DND-41 (cell line): ENCODE data around the gene MCEE.
A peak's percentile ranks its signal among the peaks of the same experiment; 100 is the strongest.
"Not testable (repeated sequence)": the region's sequence is repeated elsewhere in the genome, so short reads cannot be mapped to it uniquely, and the experiment has no call there.

Source experiments
- ATAC-seq: fragments of 200-7000 bp; cut with Tn5 transposase; 3 replicates; pipeline ENCODE4 v1.9.1; 2021; ENCODE audit warnings: low read depth; ENCODE audit not compliant: insufficient read depth
- DNase-seq: peaks from one replicate; pipeline ENCODE4 v3.0.0-alpha.2; 2020
- H2AFZ ChIP-seq: 2 replicates; pipeline ENCODE4 v1.6.0; 2012; ENCODE audit warnings: low read depth, low read length
- H3K27ac ChIP-seq: 2 replicates; pipeline ENCODE4 v1.5.1; 2012; ENCODE audit warnings: low read length, inconsistent platforms
- H3K27me3 ChIP-seq: fragments of 200-600 bp; sonication (generic); 2 replicates; pipeline ENCODE4 v1.6.0; 2012; ENCODE audit warnings: low read length, mild to moderate bottlenecking, inconsistent platforms; ENCODE audit not compliant: insufficient read depth, poor library complexity
- H3K36me3 ChIP-seq: 2 replicates; pipeline ENCODE4 v1.5.1; 2012; ENCODE audit warnings: low read length, inconsistent platforms; ENCODE audit not compliant: insufficient read depth
- H3K4me1 ChIP-seq: 2 replicates; pipeline ENCODE4 v1.5.1; 2012; ENCODE audit warnings: mild to moderate bottlenecking, low read length; ENCODE audit not compliant: insufficient read depth
- H3K4me2 ChIP-seq: 2 replicates; pipeline ENCODE4 v1.6.0; 2012; ENCODE audit warnings: mild to moderate bottlenecking, moderate library complexity, low read length, inconsistent platforms; ENCODE audit not compliant: insufficient read depth
- H3K4me3 ChIP-seq, 2 experiments: fragments of 200-600 bp in 1 of 2; shearing (Covaris generic) in 1 of 2; 2 replicates each; pipeline ENCODE4 v1.5.1; 2012 to 2016; ENCODE audit warnings: inconsistent platforms in 2 of 2, low read length in 2 of 2, mild to moderate bottlenecking in 2 of 2, low read depth in 1 of 2, moderate library complexity in 1 of 2
- H3K79me2 ChIP-seq: 2 replicates; pipeline ENCODE4 v1.6.0; 2012; ENCODE audit warnings: low read length, inconsistent platforms; ENCODE audit not compliant: insufficient read depth
- H3K9ac ChIP-seq: 2 replicates; pipeline ENCODE4 v1.6.0; 2012; ENCODE audit warnings: low read depth, mild to moderate bottlenecking, inconsistent platforms, low read length, moderate library complexity
- H3K9me3 ChIP-seq: 2 replicates; pipeline ENCODE4 v1.5.1; 2012; ENCODE audit warnings: low read length, moderate library complexity, mild to moderate bottlenecking, inconsistent platforms; ENCODE audit not compliant: insufficient read depth, severe bottlenecking
- H4K20me1 ChIP-seq: 2 replicates; pipeline ENCODE4 v1.6.0; 2012; ENCODE audit warnings: low read length; ENCODE audit not compliant: insufficient read depth
- EZH2 ChIP-seq: IDR thresholded peaks from 3 replicates; pipeline ENCODE4 v1.6.1; 2012; ENCODE audit warnings: borderline replicate concordance, low read depth, mild to moderate bottlenecking, moderate library complexity, low read length, inconsistent platforms; ENCODE audit not compliant: severe bottlenecking
- TF ChIP-seq, protein P1 (sequence below): IDR thresholded peaks from 2 replicates; pipeline ENCODE4 v1.5.1; 2012; ENCODE audit warnings: borderline replicate concordance, low read length, moderate library complexity, mild to moderate bottlenecking; ENCODE audit not compliant: poor library complexity, severe bottlenecking; ENCODE audit errors: extremely low read depth

Gene MCEE

DNA sequence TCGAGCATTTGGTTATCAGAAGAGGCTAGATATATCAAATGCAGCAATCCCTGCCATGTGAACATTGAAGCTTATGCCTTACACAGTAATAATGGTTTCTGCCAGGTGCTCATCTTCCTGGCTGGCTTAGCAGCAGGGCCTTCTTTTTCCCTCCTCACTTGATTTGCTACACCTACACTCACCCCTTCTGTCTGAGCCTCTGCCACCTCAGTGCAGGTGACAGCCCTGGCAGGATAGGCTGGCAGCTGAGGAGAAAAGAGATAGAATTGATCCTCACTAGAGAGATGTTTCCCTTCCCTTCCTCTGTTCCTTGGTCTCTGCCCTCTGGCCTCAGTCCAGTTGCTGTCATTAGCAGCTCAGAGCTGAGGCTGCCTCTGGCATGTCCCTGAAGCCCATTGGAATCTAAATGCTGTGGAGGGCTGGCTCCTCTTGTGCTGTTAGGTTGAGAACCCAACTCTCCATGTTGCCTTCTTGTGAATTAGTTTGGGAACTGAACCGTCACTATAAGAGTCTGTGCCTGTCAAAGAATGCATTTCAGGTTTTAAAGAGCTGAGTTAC, 18.6 kb upstream of the MCEE start:
- Histone ChIP-seq H3K4me2 (no peak overlapping the region), H3K27me3 (no peaks in the 10 kb centered on the region), H3K4me3 (no peak overlapping the region), H4K20me1 (peaks cover 4% of the 10 kb centered on the region), H3K27ac (no peak overlapping the region), H3K79me2 (no peaks in the 10 kb centered on the region), H2AFZ (no peak overlapping the region), H3K36me3 (peaks cover 68% of the 10 kb centered on the region), H3K9ac (no peak overlapping the region), H3K4me1 (no peaks in the 10 kb centered on the region), H3K9me3 (no peaks in the 10 kb centered on the region)
- ATAC-seq (no peak), DNase-seq (no peak)
- no peak for TF ChIP-seq EZH2
- TF ChIP-seq, protein P1, sequence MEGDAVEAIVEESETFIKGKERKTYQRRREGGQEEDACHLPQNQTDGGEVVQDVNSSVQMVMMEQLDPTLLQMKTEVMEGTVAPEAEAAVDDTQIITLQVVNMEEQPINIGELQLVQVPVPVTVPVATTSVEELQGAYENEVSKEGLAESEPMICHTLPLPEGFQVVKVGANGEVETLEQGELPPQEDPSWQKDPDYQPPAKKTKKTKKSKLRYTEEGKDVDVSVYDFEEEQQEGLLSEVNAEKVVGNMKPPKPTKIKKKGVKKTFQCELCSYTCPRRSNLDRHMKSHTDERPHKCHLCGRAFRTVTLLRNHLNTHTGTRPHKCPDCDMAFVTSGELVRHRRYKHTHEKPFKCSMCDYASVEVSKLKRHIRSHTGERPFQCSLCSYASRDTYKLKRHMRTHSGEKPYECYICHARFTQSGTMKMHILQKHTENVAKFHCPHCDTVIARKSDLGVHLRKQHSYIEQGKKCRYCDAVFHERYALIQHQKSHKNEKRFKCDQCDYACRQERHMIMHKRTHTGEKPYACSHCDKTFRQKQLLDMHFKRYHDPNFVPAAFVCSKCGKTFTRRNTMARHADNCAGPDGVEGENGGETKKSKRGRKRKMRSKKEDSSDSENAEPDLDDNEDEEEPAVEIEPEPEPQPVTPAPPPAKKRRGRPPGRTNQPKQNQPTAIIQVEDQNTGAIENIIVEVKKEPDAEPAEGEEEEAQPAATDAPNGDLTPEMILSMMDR = no peak

GRCh38 chr2:71143782-71144181, 13.8 kb upstream of the MCEE start:
- peaks cover 4% of the 10 kb centered on the region for H4K20me1 ChIP-seq
- ATAC-seq = no peak
- no peak for TF ChIP-seq EZH2
- TF ChIP-seq, protein P1 = no peak

DNA sequence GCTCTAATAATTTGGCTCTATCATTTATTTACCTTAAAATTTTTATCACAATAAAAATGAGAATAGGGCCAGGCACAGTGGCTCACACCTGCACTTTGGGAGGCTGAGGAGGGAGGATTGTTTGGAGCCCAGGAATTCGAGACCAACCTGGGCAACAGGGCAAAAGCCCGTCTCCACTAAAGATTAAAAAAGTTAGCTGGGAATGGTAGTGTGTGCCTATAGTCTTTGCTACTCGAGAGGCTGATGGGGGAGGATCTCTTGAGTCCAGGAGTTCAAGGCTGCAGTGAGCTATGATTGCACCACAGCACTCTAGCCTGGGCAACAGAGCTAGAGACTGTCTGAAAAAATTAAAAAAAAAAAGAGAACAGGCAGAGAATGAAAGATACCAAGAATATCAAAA, 6.1 kb upstream of the MCEE start:
- DNase-seq = no peak
- no peak overlapping the region for H3K9ac ChIP-seq
- H3K79me2 ChIP-seq = peaks cover 29% of the 10 kb centered on the region
- peaks cover 10% of the 10 kb centered on the region; the same call in 1 of the 2 replicates for H4K20me1 ChIP-seq
- no peak overlapping the region for H2AFZ ChIP-seq
- no peaks in the 10 kb centered on the region for H3K27me3 ChIP-seq
- no peak overlapping the region for H3K4me3 ChIP-seq
- no peak for ATAC-seq
- no peak for TF ChIP-seq EZH2
- TF ChIP-seq, protein P1 = no peak
- peaks cover 85% of the 10 kb centered on the region for H3K36me3 ChIP-seq
- no peaks in the 10 kb centered on the region for H3K9me3 ChIP-seq
- H3K27ac ChIP-seq = no peak overlapping the region
- H3K4me2 ChIP-seq = no peak overlapping the region
- H3K4me1 ChIP-seq = peaks cover 19% of the 10 kb centered on the region

More at GRCh38 chr2:71143782-71144181, 13.8 kb upstream of the MCEE start:
- Histone ChIP-seq H3K9me3 (no peaks in the 10 kb centered on the region), H3K4me3 (no peak overlapping the region), H3K27me3 (no peaks in the 10 kb centered on the region), H3K36me3 (peaks cover 96% of the 10 kb centered on the region), H3K27ac (no peak overlapping the region), H3K79me2 (no peaks in the 10 kb centered on the region), H3K4me2 (no peak overlapping the region), H2AFZ (no peak overlapping the region), H3K4me1 (no peaks in the 10 kb centered on the region), H3K9ac (no peak overlapping the region)
- DNase-seq = no peak

GRCh38 chr2:71133603-71134002, 3.6 kb upstream of the MCEE start:
- no peak overlapping the region for H3K4me3 ChIP-seq
- DNase-seq (no peak), ATAC-seq (no peak)
- H3K4me1 ChIP-seq = peaks cover 28% of the 10 kb centered on the region
- TF ChIP-seq, protein P1 = no peak
- TF ChIP-seq EZH2 = no peak
- H4K20me1 ChIP-seq = peaks cover 10% of the 10 kb centered on the region; the same call in 1 of the 2 replicates
- H3K9me3 ChIP-seq = no peaks in the 10 kb centered on the region
- H3K79me2 ChIP-seq = peaks cover 52% of the 10 kb centered on the region
- H3K4me2 ChIP-seq = no peak overlapping the region; the same call in 1 of the 2 replicates
- H3K27me3 ChIP-seq = no peaks in the 10 kb centered on the region
- peaks cover 66% of the 10 kb centered on the region for H3K36me3 ChIP-seq
- no peak overlapping the region for H2AFZ ChIP-seq
- H3K27ac ChIP-seq = no peak overlapping the region
- no peak overlapping the region for H3K9ac ChIP-seq

- peak overlapping the region; percentile 100; the same call in 1 of the 2 replicates for H2AFZ ChIP-seq
- ATAC-seq, H4K20me1 ChIP-seq, DNase-seq, H3K9me3 ChIP-seq, H3K27me3 ChIP-seq: not testable (repeated sequence)
- H3K4me2 ChIP-seq = peak overlapping the region; percentile 74
- H3K36me3 ChIP-seq = peaks cover 48% of the 10 kb centered on the region
- peaks cover 63% of the 10 kb centered on the region for H3K79me2 ChIP-seq
- peak overlapping the region; percentile 97 for H3K27ac ChIP-seq
- H3K9ac ChIP-seq = peak overlapping the region; percentile 96
- peaks cover 43% of the 10 kb centered on the region for H3K4me1 ChIP-seq
- H3K4me3 ChIP-seq = peak overlapping the region; percentile 74 to 100; a peak in 3 of 4 replicates
Observed at GRCh38 chr2:71131387-71132166, 1.5 kb upstream of the MCEE start.
